Measurements from ENCODE around the gene TMC1. TPM values are rescaled to one million over a fixed set of nuclear protein-coding genes. Genes with fewer than 3 reads are reported as not detected.

Gene TMC1
- total and polyA plus RNA-seq, 2 of the 8 experiments (the other 6 are each of a cell fraction or from before 2014, with no cell fraction given) = 0.95 to 0.98 TPM

- Histone ChIP-seq H2BK15ac (ENCODE audit: low read length) (no peak overlapping the region), H2BK120ac (replicated peaks; ENCODE audit: low read depth, low read length) (no peak overlapping the region), H3K18ac (ENCODE audit: extremely low read depth, low read length) (no peak overlapping the region), H3K4me3 (ENCODE audit: extremely low read depth in 1 of 4, insufficient read depth in 2 of 4, low read depth in 3 of 4, low read length in 4 of 4) (no peak overlapping the region), H4K20me1 (replicated peaks in 1 of 2; ENCODE audit: control insufficient read depth in 1 of 2, insufficient read depth in 2 of 2, low read length in 2 of 2) (no peaks in the 10 kb centered on the region), H4K8ac (ENCODE audit: extremely low read depth, insufficient read depth, low read length) (no peak overlapping the region), H3K27ac (ENCODE audit: low read depth, low read length) (no peak overlapping the region), H4K5ac (ENCODE audit: insufficient read length, low read depth, low read length) (no peak overlapping the region), H2AK5ac (ENCODE audit: low read depth, low read length) (no peak overlapping the region), H3K4me1 (replicated peaks in 1 of 4; ENCODE audit: control insufficient read depth in 3 of 4, insufficient read depth in 4 of 4, low read length in 3 of 4) (peaks cover 0 to 2% (median 0%) of the 10 kb centered on the region in 4 experiments; a peak in 1 of 7 replicates), H2AFZ (ENCODE audit: low read length) (peak overlapping the region; percentile 29; the same call in 1 of the 2 replicates), H3K4ac (replicated peaks; ENCODE audit: insufficient read length, low read depth, low read length) (no peak overlapping the region), H3K36me3 (ENCODE audit: control insufficient read depth in 2 of 4, insufficient read depth in 4 of 4, low read length in 3 of 4) (peaks cover 0 to 3% (median 0%) of the 10 kb centered on the region in 4 experiments; a peak in 1 of 8 replicates), H3K27me3 (replicated peaks in 1 of 4; ENCODE audit: control insufficient read depth in 3 of 4, extremely low read depth in 1 of 4, insufficient read depth in 3 of 4, low read length in 3 of 4) (no peaks in the 10 kb centered on the region), H3K23ac (ENCODE audit: insufficient read length) (no peak overlapping the region), H3K9me3 (ENCODE audit: insufficient read depth in 2 of 2, low read depth in 1 of 2, low read length in 1 of 2) (peaks cover 2 to 13% of the 10 kb centered on the region in 2 experiments; a peak in 2 of 4 replicates), H2BK20ac (ENCODE audit: low read length) (no peak overlapping the region), H2BK12ac (ENCODE audit: low read depth, low read length) (no peak overlapping the region), H3K4me2 (ENCODE audit: insufficient read depth in 1 of 2, low read depth in 2 of 2, low read length in 2 of 2) (no peak overlapping the region), H2BK5ac (ENCODE audit: low read depth, low read length) (no peak overlapping the region), H3K23me2 (ENCODE audit: low read depth, low read length) (no peaks in the 10 kb centered on the region), H3K9ac (replicated peaks in 1 of 4; ENCODE audit: extremely low read depth in 1 of 4, low read depth in 3 of 4, low read length in 3 of 4) (no peak overlapping the region), H3K79me1 (ENCODE audit: low read depth, low read length) (no peaks in the 10 kb centered on the region), H3K56ac (replicated peaks; ENCODE audit: insufficient read length, low read depth, low read length) (no peak overlapping the region), H3K14ac (ENCODE audit: insufficient read length) (no peak overlapping the region), H4K91ac (replicated peaks; ENCODE audit: insufficient read length, low read length) (no peak overlapping the region), H3K79me2 (ENCODE audit: control insufficient read depth in 1 of 2, insufficient read depth in 2 of 2, low read length in 2 of 2) (no peaks in the 10 kb centered on the region)
- WGBS, 2 experiments (ENCODE audit: extremely low coverage in 1 of 2, insufficient coverage in 1 of 2, insufficient read length in 1 of 2, insufficient replicate concordance in 2 of 2, low coverage in 1 of 2, low lambda C conversion rate in 2 of 2, missing lambda C conversion rate in 1 of 2) = 93% methylated on average over 1 of the region's 1 CpG; no CpG with 5 or more reads in 1 of the 2 experiments
- POLR2A ChIA-PET (ENCODE audit: partially characterized antibody) = interaction anchor here (0.9 kb wide), 1 partner anchor 479 kb away, joined by 3 read pairs; no protein-coding TSS in a partner anchor
- FAIRE-seq = no peak
- DNase-seq (ENCODE audit: low read depth in 1 of 2, low spot score in 2 of 2) = no peak
- CTCF ChIA-PET (ENCODE audit: partially characterized antibody) = interaction anchor here (0.7 to 3.8 kb wide), 23 partner anchors 8 to 565 kb away, joined by 3 to 39 read pairs (median 3); no protein-coding TSS in a partner anchor
- TF ChIP-seq NANOG (IDR thresholded peaks at IDR 0.05; ENCODE audit: insufficient read depth, low read depth, low read length, poor library complexity, severe bottlenecking) = no peak
- no peak for TF ChIP-seq CHD1 (IDR thresholded peaks at IDR 0.05; ENCODE audit: low read depth, low read length)
- TF ChIP-seq POLR2AphosphoS5 (IDR thresholded peaks at IDR 0.05; ENCODE audit: low read depth, low read length) = no peak
- TF ChIP-seq SIN3A (conservative IDR thresholded peaks at IDR 0.05 in 1 of 2, IDR thresholded peaks at IDR 0.05 in 1 of 2; ENCODE audit: low read depth in 1 of 2, low read length in 2 of 2) = no peak
- TF ChIP-seq TEAD4 (IDR thresholded peaks at IDR 0.05; ENCODE audit: low read depth, low read length) = no peak
- no peak for TF ChIP-seq RFX5 (IDR thresholded peaks at IDR 0.05; ENCODE audit: borderline replicate concordance, low read depth, low read length)
Observed at GRCh38 chr9:72844440-72844768, 323.0 kb downstream of the TMC1 start.

Data from H1 (cell line).